Frontal cortex (tissue), 4 donors: ENCODE measurements around the gene DOCK1. TPM values are rescaled to one million over a fixed set of nuclear protein-coding genes. Genes with fewer than 3 reads are reported as not detected.

Source experiments
- DNase-seq, 2 donors: peaks; one replicate each; pipeline ENCODE4 v3.0.0; 2012; ENCODE audit warnings: low spot score in 2 of 2
- FAIRE-seq: peaks from 2 replicates; lab custom pipeline; 2012; peaks lifted over from hg19 to GRCh38; lab: Jason Lieb, UNC
- total RNA-seq: library from RNA; depleted of rRNA; stranded (reverse); fragments of >200 nt; gene quantifications from one replicate; pipeline ENCODE4 v1.2.3, GENCODE V29; 2014
- donor health status: control.
- donor health status: control.
- donor health status: control.

Gene DOCK1
- total RNA-seq, 1 donor from 2014 or later, result 14.3 TPM

DNA sequence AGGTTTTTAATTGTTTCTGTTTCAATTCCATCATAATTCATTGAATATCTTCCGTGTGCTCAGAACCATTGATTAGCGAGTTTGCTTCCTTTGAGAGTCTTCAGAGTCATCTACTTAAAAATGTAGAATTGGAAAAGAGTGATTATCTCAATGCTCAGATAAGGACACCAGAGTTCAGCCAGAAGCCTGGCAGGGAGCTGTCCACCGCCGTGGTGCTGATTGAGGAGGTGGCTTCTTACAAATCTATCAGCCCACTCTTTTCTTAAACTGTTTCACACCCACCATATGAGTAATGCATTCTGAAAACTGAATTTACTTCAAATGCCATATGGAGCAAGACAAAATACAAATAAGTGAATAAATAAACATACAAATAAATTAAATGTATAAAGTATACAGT is 211.9 kb downstream of the DOCK1 start:
- DNase-seq, result peak in 1 of 2 donors; percentile 28
- FAIRE-seq, result no peak

GRCh38 chr10:127118034-127118433 is 212.8 kb downstream of the DOCK1 start:
- DNase-seq (no peak), FAIRE-seq (no peak)

DNA sequence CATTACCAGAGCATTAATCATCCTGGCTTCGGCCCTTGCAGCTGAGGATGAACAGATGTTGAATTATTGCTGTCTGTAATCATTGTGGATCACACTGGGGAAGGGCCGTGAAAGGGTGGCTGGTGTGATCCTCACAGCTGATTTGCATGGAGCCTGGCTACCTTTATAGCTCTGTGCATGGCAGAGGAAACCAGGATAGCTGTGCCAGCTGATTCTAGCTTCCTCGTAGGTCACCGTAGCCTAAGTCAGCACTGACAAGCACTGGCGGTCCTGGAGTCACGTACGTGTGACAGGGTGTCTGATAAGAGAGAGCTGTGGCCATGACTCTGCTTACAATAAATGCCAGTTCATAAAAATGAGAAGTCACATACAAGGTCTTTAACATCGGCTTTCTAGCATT is 214.7 kb downstream of the DOCK1 start:
- FAIRE-seq (no peak), DNase-seq (no peak)

DNA sequence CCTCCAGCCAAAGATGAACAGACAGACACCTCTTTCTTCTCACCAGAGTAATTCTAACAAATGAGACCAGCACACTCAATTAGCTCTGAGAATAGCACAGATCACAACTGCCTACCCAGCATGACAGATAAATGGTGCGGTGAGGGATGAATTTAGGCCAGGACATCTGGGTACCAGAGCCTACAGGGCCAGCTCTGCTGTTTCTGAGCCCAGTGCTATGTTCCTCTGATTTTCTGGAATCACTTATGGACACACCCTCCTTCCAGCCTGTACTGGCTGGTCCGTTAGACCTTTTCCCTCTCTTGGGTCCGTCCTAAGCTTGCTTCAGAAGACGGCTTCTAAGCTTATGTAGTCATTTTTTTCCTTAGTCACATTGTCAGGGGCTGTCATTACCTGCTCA is 217.6 kb downstream of the DOCK1 start:
- DNase-seq (no peak), FAIRE-seq (no peak)

DNA sequence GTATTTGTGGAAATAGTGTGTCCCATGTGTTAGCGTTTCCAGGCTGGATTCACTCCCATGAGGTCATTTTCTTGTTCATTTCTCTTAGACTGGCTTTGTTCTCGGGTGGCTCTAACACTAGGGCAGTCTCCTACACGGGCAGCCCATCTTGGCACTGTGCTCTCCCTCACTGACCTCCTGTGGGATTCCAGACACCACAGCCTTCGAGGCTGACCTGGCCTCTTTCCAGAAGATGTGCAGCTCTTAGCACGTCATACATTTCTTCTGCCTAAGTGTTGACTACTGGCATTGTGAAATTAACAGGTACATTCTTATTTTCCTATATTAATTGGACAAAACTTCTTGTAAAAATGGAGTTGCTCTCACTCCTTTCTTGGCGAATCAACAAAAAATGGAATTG is 218.4 kb downstream of the DOCK1 start:
- DNase-seq, result no peak
- no peak for FAIRE-seq

GRCh38 chr10:127125331-127125730 is 220.1 kb downstream of the DOCK1 start:
- DNase-seq (no peak), FAIRE-seq (no peak)

DNA sequence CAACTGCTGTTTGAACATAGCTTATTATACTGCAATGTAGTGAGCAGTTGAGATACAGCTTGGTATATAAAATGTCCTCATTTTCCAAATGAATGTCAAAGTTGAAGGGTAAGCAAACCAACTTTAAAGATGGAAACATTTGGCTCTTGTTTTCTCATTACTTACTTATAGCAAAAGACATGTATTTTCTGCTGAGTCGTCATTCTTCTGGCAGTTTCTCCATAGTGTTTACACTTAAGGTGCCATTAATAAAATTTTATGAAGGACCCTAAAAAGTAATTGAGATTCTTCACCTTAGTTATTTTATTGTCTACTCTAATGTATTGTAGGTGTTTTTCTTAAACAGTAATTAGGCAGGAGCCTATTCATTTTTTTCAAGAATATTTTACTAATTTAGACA is 222.6 kb downstream of the DOCK1 start:
- no peak for FAIRE-seq

DNA sequence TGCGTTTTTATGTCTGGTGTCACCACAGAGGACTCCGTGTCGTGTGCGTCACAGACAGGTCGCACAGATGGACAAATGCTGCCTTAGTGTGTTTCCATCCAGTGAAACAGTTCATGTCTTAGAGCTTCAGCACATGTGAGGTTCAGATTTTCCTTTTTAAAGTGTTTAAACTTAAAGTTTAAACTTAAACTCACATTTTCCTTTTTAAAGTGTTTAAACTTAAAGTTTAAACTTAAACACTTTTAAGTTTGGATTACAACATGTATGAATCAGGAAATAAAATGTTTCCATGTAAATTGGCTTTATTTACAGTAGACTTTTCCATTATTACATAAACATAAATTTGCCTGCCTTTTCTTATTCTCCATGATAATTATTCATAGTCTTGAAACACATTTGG is 223.9 kb downstream of the DOCK1 start:
- DNase-seq, result no peak
- FAIRE-seq, result no peak

More for the DNA sequence above, 222.6 kb downstream of the DOCK1 start:
- DNase-seq, result no peak

DNA sequence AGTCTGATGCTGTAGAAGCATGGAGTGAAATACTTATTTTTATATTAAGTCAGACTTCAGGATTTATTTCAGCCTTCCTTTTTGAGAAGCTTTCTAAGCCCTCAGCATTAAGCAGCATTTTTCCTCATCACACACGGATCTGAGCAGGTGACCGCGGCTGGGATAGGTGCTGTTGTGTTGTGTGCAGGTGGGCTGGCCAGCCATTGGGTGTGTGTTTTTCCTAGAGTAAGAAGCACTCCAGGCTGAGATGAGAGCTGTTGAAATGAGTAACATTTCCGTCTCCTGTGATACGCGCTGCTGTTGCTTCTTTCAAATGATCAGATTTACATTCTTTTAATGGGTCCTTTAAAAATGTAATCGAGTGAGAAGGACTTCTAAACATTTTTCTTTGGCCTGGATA is 227.2 kb downstream of the DOCK1 start:
- DNase-seq (no peak), FAIRE-seq (no peak)

- FAIRE-seq, result no peak
These were observed 228.0 kb downstream of the DOCK1 start for GRCh38 chr10:127133225-127133624.

GRCh38 chr10:127133672-127134500 is 228.7 kb downstream of the DOCK1 start:
- DNase-seq, result no peak
- no peak for FAIRE-seq

More at GRCh38 chr10:127133225-127133624, 228.0 kb downstream of the DOCK1 start:
- DNase-seq, result no peak

- FAIRE-seq, result no peak
- DNase-seq, result no peak
These were observed 230.8 kb downstream of the DOCK1 start for GRCh38 chr10:127135844-127136577.

GRCh38 chr10:127137391-127137790 is 232.2 kb downstream of the DOCK1 start:
- FAIRE-seq (no peak), DNase-seq (no peak)

DNA sequence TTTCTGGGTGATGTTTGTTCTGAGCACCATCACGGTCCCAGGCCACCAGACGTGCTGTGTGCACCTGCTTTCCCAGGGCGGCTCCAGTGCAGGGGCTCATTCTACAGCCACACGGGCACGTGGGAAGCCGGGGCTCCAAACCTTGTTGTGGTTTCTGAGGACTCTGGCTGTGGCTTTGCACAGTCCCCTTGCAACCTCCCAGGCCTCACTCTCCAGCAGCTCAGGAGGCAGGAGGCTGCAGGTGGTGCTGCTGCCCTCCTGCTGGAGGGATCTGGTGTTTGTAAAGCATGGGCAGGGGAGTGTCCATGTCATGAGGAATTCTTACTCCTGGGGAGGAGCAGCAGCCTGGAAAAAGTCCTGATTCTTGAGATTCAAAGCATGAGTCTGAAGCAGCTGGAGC is 236.9 kb downstream of the DOCK1 start:
- no peak for FAIRE-seq
- DNase-seq, result no peak

DNA sequence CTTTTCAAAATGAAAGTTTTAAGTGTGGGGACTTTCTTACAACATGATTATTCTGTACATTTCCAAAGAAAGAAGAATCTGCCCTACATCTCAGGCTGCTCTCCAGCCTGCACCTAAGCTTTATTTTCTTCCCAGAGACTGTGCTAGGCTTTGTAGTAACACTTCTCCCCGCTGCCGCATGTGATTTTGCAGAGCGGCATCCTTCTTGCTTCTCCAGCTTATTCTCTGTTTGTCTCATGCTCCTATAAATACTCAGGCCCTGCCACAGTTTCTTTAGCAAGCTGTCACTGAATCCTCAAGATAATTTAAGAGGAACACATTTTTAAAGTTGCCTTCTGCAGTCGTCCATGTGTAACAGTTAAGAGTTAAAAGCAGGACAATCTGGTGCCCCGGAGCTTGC is 237.6 kb downstream of the DOCK1 start:
- no peak for DNase-seq
- FAIRE-seq, result no peak

- FAIRE-seq (no peak), DNase-seq (no peak)
These were observed 239.9 kb downstream of the DOCK1 start for GRCh38 chr10:127145173-127145572.

DNA sequence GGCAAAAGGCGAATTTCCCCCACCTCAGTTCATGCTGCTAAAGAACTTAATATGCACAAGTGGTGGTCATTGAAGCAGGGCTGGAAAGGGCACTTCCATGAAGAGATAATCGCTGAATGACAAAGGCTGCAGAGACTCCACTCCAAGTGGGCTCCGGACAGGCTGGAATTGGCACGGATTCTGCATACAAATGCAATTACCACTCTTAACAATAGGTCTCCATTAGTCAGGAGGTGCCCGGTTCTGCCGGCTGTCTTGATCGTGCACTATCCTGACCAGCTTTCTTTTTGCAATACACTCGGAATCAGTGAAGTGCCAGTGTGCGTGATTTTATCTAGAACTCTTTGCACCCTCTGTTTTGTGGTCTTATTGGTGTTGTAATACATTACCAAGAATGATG is 241.4 kb downstream of the DOCK1 start:
- DNase-seq (no peak), FAIRE-seq (no peak)

GRCh38 chr10:127148066-127148932 is 243.1 kb downstream of the DOCK1 start:
- DNase-seq (no peak), FAIRE-seq (no peak)

GRCh38 chr10:127148933-127149220 is 243.6 kb downstream of the DOCK1 start:
- FAIRE-seq (no peak), DNase-seq (no peak)

GRCh38 chr10:127149501-127150081 is 244.4 kb downstream of the DOCK1 start:
- DNase-seq (no peak), FAIRE-seq (no peak)
